MCF 10A (cell line): Measurements from ENCODE around the gene PRELID2. TPM values are rescaled to one million over a fixed set of nuclear protein-coding genes. Genes with fewer than 3 reads are reported as not detected.
"Not testable (repeated sequence)": the region's sequence is repeated elsewhere in the genome, so short reads cannot be mapped to it uniquely, and the experiment has no call there.

ENCODE experiments used
- BruUV-seq: library from RNA; stranded (reverse); fragments of 400-500 nt; replicated peaks from 2 replicates; lab custom pipeline; 2021; lab: Mats Ljungman, UMichigan
- CTCF ChIA-PET: fragments of 300-600 bp; sonication (Branson Sonifier 250); formaldehyde crosslinking; extraction: SDS; loops from one replicate; lab custom pipeline; 2021; ENCODE audit warnings: antibody characterized with exemption, inconsistent platforms; lab: Yijun Ruan, JAX
- POLR2A ChIA-PET: fragments of 300-600, 350-650 bp; sonication (Branson Sonifier 250); formaldehyde crosslinking; extraction: SDS; loops from one replicate; lab custom pipeline; 2020; ENCODE audit warnings: antibody characterized with exemption, inconsistent platforms; lab: Yijun Ruan, JAX
- DNase-seq: peaks from one replicate; pipeline ENCODE4 v3.0.0-alpha.2; 2018; ENCODE audit not compliant: unreplicated experiment
- H3K27ac Mint-ChIP-seq: one replicate; pipeline ENCODE4 v1.8.0; 2022; ENCODE audit warnings: mild to moderate bottlenecking, low read depth, mixed read lengths; ENCODE audit not compliant: unreplicated experiment
- H3K27me3 Mint-ChIP-seq: one replicate; pipeline ENCODE4 v1.8.0; 2022; ENCODE audit warnings: mixed read lengths; ENCODE audit not compliant: insufficient read depth, unreplicated experiment
- H3K36me3 Mint-ChIP-seq: one replicate; pipeline ENCODE4 v1.8.0; 2022; ENCODE audit warnings: mild to moderate bottlenecking, moderate library complexity, mixed read lengths; ENCODE audit not compliant: insufficient read depth, unreplicated experiment
- H3K4me1 Mint-ChIP-seq: one replicate; pipeline ENCODE4 v1.8.0; 2022; ENCODE audit warnings: mixed read lengths; ENCODE audit not compliant: insufficient read depth, unreplicated experiment
- H3K4me3 Mint-ChIP-seq: one replicate; pipeline ENCODE4 v1.8.0; 2022; ENCODE audit warnings: mild to moderate bottlenecking, moderate library complexity, mixed read lengths; ENCODE audit not compliant: unreplicated experiment
- H3K9me3 Mint-ChIP-seq: one replicate; pipeline ENCODE4 v1.8.0; 2022; ENCODE audit warnings: mixed read lengths; ENCODE audit not compliant: unreplicated experiment
- intact Hi-C: fragments of 100-400 bp; cut with micrococcal nuclease; formaldehyde crosslinking; loops from 2 replicates; pipeline ENCODE4 v1.14.1; 2022
- total RNA-seq: library from RNA; stranded (reverse); gene quantifications from 2 replicates; pipeline ENCODE4 v1.2.3, GENCODE V29; 2022
- TF ChIP-seq, protein P1 (sequence below): fragments of 200-600 bp; IDR thresholded peaks from one replicate; pipeline ENCODE4 v1.8.0; 2022; ENCODE audit warnings: antibody characterized with exemption, mild to moderate bottlenecking; ENCODE audit not compliant: unreplicated experiment

PRELID2 gene
- total RNA-seq, 1 experiment from 2014 or later = 11.4 TPM

DNA sequence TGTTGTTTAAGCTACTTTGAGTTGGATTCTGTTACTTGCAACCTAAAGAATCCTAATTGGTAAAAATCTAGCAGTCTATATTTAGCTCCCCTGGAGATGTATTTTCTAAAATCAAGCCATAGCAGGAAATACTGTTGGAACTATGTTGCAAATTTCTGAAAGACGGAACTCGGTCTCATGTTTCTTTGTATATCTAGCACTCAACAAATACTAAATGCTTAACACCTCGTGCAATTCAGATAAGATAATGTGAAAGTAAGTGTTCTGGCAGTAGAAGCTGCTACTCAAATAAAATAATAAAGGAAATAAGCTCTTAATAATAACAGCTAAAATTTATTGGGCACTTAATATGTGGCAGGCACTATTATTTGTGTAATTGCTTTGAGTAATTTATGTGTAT lies 10.9 kb upstream of the PRELID2 start:
- H3K27ac Mint-ChIP-seq = no peak overlapping the region
- CTCF ChIA-PET = interaction anchor here (0.6 to 6.8 kb wide), 8 partner anchors 10 to 1585 kb away, joined by 3 to 39 read pairs (median 4); partner anchors contain the start of gene PRELID2
- intact Hi-C loops = loop anchor here (5.0 kb wide), 1 partner anchor 91 kb away; the partner anchor contains the start of gene SH3RF2
- no peaks in the 10 kb centered on the region for H3K36me3 Mint-ChIP-seq
- H3K4me3 Mint-ChIP-seq = no peak overlapping the region
- H3K27me3 Mint-ChIP-seq = no peaks in the 10 kb centered on the region
- no TSS peak for BruUV-seq
- no peak for DNase-seq
- POLR2A ChIA-PET = interaction anchor here (0.6 to 3.7 kb wide), 5 partner anchors 9 to 25 kb away, joined by 3 to 12 read pairs (median 3); partner anchors contain the start of gene PRELID2
- peaks cover 21% of the 10 kb centered on the region for H3K4me1 Mint-ChIP-seq
- no peaks in the 10 kb centered on the region for H3K9me3 Mint-ChIP-seq
- TF ChIP-seq, protein P1, sequence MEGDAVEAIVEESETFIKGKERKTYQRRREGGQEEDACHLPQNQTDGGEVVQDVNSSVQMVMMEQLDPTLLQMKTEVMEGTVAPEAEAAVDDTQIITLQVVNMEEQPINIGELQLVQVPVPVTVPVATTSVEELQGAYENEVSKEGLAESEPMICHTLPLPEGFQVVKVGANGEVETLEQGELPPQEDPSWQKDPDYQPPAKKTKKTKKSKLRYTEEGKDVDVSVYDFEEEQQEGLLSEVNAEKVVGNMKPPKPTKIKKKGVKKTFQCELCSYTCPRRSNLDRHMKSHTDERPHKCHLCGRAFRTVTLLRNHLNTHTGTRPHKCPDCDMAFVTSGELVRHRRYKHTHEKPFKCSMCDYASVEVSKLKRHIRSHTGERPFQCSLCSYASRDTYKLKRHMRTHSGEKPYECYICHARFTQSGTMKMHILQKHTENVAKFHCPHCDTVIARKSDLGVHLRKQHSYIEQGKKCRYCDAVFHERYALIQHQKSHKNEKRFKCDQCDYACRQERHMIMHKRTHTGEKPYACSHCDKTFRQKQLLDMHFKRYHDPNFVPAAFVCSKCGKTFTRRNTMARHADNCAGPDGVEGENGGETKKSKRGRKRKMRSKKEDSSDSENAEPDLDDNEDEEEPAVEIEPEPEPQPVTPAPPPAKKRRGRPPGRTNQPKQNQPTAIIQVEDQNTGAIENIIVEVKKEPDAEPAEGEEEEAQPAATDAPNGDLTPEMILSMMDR = no peak

DNA sequence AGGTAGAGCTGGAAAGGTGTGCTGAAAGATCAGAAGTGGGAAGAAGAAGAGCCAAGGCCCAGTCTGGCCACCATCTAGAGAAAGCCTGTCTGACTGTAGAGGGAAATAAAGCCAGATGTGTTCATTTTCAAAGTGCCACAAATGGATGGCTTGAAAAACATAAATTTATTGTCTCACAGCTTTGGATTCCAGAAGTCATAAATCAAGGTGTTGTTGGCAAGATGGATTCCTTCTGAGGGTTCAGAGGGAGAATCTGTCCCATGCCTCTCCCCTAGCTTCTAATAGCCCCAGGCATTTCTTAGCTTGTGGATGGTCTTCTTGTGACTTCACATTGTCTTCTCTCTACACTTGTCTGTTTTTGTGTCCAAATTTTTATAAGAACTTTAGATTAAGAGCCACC lies 6.2 kb upstream of the PRELID2 start:
- ChIA-PET POLR2A (interaction anchor here (0.9 to 2.2 kb wide), 3 partner anchors 11 to 24 kb away, joined by 3 to 8 read pairs (median 3); no protein-coding TSS in a partner anchor), CTCF (interaction anchor here (1.0 to 2.9 kb wide), 6 partner anchors 15 to 160 kb away, joined by 3 to 27 read pairs (median 4); no protein-coding TSS in a partner anchor)
- H3K4me1 Mint-ChIP-seq = no peaks in the 10 kb centered on the region
- H3K27ac Mint-ChIP-seq = no peak overlapping the region
- TF ChIP-seq, protein P1 = no peak
- H3K9me3 Mint-ChIP-seq = no peaks in the 10 kb centered on the region
- intact Hi-C loops = no loop called here
- no peak for DNase-seq
- no TSS peak for BruUV-seq
- H3K4me3 Mint-ChIP-seq = no peak overlapping the region
- H3K36me3 Mint-ChIP-seq = no peaks in the 10 kb centered on the region
- no peaks in the 10 kb centered on the region for H3K27me3 Mint-ChIP-seq

DNA sequence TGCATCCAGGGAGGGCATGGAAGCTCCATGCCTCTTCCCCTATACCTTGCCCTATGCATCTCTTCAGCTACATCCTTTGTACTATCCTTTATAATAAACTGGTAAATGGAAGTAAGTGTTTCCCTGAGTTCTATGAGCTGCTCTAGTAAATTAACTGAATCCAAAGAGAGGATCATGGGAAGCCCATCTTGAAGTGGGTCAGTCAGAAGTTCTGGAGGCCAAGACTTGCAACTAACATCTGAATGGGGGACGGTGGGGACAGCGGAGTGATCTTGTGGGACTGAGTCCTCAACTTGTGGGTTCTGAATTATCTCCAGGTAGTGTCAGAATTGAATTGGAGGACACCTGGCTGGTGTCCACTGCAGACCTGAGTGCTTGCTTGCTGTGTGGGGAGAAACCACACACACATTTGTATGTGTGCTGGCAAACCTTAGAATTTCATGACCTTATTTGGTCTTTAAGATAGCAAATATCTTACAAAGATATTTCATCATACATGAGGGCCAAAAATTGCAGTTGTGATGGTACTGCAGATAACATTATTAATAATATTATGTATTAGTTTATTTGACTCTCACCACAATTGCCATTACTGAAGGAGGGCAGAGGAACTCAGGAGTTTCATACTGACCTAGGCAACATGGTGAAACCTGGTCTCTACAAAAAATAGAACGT lies 5.5 kb upstream of the PRELID2 start:
- no peak for DNase-seq
- BruUV-seq = no TSS peak
- Mint-ChIP-seq H3K9me3 (no peaks in the 10 kb centered on the region), H3K36me3 (no peaks in the 10 kb centered on the region), H3K27ac (no peak overlapping the region), H3K4me1 (peaks cover 3% of the 10 kb centered on the region), H3K27me3 (no peaks in the 10 kb centered on the region), H3K4me3 (no peak overlapping the region)
- ChIA-PET CTCF (interaction anchor here (1.0 to 2.9 kb wide), 3 partner anchors 14 to 143 kb away, joined by 4 to 27 read pairs (median 5); no protein-coding TSS in a partner anchor), POLR2A (interaction anchor here (0.9 to 2.2 kb wide), 2 partner anchors 12 to 24 kb away, joined by 3 to 8 read pairs; no protein-coding TSS in a partner anchor)
- intact Hi-C loops = no loop called here
- TF ChIP-seq, protein P1 = no peak

DNA sequence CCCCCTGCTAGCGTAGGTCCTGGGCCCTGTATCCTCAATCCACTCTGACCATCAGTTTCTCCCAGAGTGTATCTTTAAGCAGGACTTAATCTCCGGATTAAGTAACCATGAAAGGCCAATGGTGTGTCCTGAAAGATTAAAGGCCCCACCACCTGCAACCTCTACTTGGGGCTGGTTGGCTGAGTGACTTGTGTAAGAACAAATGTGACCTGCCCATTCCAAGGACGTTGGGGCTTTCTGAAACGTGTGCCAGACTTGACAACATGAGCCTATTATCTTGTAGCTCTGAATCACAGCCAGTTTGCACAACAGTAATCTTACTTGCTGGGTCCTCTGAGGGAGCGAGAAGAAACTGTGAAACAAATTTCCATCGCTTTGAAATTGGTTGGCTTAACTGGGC lies 3.1 kb upstream of the PRELID2 start:
- H3K9me3 Mint-ChIP-seq = no peaks in the 10 kb centered on the region
- no peaks in the 10 kb centered on the region for H3K36me3 Mint-ChIP-seq
- TF ChIP-seq, protein P1 = no peak
- intact Hi-C loops = no loop called here
- H3K27ac Mint-ChIP-seq = no peak overlapping the region
- BruUV-seq = no TSS peak
- H3K27me3 Mint-ChIP-seq = no peaks in the 10 kb centered on the region
- CTCF ChIA-PET = interaction anchor here (0.6 kb wide), 1 partner anchor 34 kb away, joined by 3 read pairs; no protein-coding TSS in a partner anchor
- no peak for DNase-seq
- POLR2A ChIA-PET = interaction anchor here (0.6 to 0.7 kb wide), 2 partner anchors 50 to 176 kb away, joined by 3 to 4 read pairs; no protein-coding TSS in a partner anchor
- H3K4me3 Mint-ChIP-seq = no peak overlapping the region
- H3K4me1 Mint-ChIP-seq = peaks cover 18% of the 10 kb centered on the region

DNA sequence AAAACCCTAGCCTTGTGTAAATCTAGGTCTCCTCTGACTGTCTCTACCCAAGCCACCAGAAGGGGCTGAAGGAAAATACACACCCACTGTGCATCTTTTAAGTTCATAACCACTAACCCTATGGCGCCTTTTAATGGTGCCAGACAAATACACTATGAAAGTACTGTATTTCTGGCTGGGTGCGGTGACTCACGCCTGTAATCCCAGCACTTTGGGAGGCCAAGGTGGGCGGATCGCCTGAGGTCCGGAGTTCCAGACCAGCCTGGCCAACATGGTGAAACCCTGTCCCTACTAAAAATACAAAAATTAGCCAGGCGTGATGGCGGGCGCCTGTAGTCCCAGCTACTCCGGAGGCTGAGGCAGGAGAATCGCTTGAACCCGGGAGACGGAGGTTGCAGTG lies 1.1 kb upstream of the PRELID2 start:
- intact Hi-C loops, H3K36me3 Mint-ChIP-seq, DNase-seq, BruUV-seq, H3K27ac Mint-ChIP-seq, H3K27me3 Mint-ChIP-seq, H3K9me3 Mint-ChIP-seq: not testable (repeated sequence)
- ChIA-PET CTCF (interaction anchor here (0.6 to 2.8 kb wide), 8 partner anchors 10 to 622 kb away, joined by 3 to 33 read pairs (median 5); no protein-coding TSS in a partner anchor), POLR2A (interaction anchor here (1.0 to 2.4 kb wide), 6 partner anchors 11 to 107 kb away, joined by 4 to 13 read pairs (median 8); partner anchors contain the start of gene SH3RF2)
- Mint-ChIP-seq H3K4me1 (peaks cover 24% of the 10 kb centered on the region), H3K4me3 (peak overlapping the region; percentile 10)
